ENCODE data around the gene HERC6.
"Not testable (repeated sequence)": the region's sequence is repeated elsewhere in the genome, so short reads cannot be mapped to it uniquely, and the experiment has no call there.

HERC6 gene

DNA sequence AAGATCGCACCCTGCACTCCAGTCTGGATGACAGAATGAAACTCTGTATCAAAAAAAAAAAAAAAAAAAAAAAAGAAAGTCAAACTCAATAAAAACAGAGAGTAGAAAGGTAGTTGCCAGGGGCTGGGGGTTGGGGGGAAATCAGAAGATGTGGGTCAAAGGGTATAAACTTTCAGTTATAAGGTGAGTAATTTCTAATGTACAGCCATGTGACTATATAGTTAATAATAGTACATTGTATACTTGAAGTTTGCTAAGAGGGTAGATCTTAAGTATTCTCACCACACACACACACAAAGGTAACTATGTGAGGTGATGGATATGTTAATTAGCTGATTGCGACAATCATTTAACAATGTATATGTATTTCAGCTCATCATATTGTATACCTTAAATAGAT is 11.5 kb downstream of the HERC6 start:
- DNase-seq (ENCODE audit: low read depth in 2 of 2): no peak

DNA sequence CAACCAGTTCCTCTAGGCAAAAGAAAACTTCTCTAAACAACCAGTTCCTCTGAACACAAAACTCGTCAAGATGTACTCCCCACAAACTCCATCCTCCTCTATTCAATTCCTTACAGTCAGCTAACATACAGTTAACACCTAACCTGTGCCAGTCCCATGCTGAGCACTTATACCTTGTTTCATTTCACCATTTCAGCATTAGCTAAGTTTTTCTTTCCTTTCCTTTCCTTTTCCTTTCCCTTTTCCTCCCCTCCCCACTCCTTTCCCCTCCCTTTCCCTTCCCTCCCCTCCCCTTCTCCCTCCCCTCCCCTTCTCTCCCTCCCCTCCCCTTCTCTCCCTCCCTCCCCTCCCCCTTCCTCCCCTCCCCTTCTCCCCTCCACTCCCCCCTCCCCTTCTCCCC is 13.1 kb downstream of the HERC6 start:
- no peak for DNase-seq (ENCODE audit: low read depth in 2 of 2)

DNA sequence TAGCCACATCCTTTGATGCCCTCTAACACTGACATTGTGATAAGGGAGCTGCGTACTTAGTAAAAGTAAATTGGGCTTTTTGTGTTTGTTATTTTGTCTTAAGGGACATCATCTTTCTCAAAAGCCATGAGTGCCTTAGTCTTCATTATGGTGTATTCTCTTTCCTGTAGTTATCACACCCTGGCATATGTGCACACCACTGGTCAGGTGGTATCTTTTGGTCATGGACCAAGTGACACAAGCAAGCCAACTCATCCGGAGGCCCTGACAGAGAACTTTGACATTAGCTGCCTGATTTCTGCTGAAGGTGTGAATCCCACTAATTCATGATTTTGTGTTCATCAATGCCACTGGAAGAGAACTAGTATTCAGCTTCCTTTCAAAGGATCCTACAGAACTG is 18.0 kb downstream of the HERC6 start:
- DNase-seq (ENCODE audit: low read depth in 2 of 2): no peak

DNA sequence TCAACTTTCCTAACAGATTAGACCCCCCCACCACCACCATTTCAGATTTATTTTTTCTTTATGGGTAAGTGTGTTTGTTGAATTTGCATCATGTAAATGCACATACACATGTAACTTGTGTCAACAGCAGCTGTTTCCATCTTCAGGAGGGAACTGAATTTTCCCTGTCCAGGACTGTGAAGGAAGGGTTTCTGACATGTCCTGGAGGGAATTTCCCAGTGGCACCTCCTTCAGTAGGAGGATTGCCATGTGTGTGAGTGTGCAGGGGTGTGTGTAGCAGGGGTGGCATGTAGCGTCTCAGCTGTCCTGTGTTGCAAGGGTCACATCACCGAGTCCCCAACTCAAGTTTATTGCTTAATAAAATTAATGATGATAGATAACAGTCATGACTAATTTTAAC is 19.7 kb downstream of the HERC6 start:
- DNase-seq (ENCODE audit: low read depth in 2 of 2): no peak

DNA sequence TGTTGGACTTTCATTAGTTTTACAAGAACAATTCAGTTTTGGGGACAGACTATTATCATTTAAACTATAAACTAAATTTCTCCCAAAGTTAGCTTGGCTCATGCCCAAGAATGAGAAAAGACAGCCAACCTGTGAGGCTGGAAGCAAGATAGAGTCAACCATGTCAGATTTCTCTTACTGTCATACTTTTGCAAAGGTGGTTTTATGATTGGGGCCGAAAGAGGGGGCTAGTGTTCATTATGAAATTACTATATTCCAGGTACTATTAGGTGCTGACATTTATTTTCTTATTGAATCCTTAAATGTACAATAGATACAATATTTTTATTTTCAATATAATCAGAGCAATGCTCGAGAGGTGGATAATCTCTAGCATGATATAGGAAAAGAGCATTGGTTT is 30.6 kb downstream of the HERC6 start:
- DNase-seq (ENCODE audit: low read depth in 2 of 2): no peak

DNA sequence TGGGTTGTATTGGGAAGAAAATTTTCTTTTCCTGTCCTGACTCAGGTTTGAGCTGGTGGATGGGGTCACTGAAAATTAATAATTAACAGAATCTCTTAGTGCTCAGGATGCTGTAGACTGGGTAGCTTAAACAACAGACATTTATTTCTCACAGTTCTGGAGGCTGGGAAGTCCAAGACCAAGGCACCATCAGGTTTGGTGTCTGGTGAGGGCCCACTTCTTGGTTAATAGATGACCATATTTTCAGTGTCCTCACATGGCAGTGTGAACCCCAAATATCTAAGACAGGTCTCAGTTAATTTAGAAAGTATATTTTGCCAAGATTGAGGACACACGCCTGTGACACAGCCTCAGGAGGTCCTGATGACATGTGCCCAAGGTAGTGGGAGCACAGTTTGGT is 31.1 kb downstream of the HERC6 start:
- no peak for DNase-seq (ENCODE audit: low read depth in 2 of 2)

DNA sequence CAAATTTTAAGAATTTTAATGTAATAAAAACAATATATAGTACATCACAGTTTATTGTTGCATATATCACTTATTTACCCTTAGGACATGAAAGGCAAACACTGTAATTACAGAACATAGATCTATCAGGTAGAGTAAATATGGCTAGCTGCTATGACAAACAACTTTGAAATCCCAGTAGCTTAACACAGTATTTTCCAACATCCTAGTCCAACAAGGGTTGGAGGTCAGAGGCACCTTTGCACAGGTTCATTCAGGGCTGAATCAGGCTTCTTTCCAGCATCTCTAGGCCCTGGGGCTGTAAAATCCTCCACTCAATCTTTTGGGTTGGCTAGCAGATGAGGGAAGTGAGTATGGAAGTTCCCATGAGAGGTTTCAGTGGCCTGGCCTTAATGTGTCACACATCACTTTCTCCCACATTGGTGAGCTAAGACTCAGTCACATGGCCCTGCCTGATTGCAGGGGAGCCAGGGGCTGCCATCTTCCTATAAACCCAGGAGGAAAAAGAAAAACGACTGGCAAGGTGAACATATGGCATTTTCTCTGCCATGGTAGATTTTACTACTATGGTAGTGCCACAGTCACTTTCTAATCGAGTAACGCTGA is 32.9 kb downstream of the HERC6 start:
- peak in 1 of 2 donors; percentile 9 for DNase-seq (ENCODE audit: low read depth in 2 of 2)

DNA sequence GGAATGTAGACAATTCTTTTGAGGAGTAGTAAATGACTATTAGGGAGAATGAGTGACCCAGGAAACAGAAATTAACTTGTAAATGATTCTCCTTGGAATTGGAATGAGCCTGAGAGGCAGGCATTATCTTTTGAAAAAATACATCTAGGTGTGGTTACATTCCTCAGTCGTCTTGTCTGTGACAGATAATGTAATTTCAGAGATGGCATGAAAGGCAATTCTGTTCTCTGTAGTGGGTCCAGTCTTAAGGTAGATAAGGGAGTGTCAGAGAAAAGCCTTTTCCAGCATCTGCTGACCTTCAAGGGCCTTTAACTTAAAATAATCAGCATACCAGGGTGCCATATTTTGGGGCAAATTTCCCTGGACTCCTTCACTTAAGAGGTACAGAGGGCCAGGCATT is 35.1 kb downstream of the HERC6 start:
- DNase-seq (ENCODE audit: low read depth in 2 of 2): no peak

DNA sequence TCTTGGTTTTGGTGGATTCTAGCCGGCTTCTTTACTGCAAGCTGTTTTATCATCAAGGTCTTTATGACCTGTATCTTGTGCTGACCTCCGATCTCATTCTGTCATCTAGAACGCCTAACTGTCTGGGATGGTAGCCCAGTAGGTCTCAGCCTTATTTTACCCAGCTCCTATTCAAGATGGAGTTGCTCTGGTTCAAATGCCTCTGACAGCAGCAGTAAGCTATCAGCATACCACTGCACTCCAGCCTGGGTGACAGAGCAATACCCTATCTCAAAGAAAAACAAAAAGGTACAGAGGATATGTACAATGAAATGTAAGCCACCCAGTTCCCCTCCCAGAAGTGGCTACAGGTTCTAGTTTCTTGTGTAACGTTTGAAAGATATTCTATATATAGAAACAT is 36.1 kb downstream of the HERC6 start:
- DNase-seq (ENCODE audit: low read depth in 2 of 2): no peak

DNA sequence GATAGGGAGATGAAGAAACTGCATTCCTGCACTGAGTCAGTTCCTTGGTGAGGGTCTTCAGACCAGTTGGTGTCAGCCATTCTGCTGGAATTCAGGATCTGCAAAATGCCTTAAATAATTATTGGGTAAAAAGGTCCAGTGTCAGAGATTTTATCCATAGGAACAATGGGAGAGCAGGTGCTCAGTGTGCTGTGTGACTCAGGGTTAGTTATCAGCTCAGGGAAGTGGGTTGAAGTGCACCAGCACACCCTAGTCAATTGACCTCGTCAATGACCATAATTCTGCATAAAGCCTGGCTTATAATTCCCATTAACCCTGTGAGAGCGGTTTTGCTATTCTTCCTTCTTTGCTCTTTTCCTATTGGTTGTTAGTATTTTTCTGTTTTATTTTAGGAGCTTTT is 37.3 kb downstream of the HERC6 start:
- DNase-seq (ENCODE audit: low read depth in 2 of 2): no peak

DNA sequence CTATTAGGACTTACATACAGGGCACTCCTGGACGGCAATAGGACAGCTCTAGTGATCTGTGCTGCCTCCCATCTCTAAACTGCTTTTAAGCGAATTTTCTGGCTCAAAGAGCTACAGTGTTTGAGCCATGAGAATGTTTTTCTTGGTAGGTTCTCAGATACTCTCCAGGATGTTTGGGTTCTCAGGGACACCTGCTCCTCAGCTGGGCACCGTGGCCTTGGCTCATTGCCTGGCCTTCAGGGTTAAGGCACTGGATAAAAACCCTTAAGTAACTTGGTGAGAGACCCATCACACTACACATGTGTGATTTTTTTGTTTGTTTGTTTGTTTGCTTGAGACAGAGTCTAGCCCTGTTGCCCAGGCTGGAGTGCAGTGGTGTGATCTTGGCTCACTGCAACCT is 39.8 kb downstream of the HERC6 start:
- no peak for DNase-seq (ENCODE audit: low read depth in 2 of 2)

DNA sequence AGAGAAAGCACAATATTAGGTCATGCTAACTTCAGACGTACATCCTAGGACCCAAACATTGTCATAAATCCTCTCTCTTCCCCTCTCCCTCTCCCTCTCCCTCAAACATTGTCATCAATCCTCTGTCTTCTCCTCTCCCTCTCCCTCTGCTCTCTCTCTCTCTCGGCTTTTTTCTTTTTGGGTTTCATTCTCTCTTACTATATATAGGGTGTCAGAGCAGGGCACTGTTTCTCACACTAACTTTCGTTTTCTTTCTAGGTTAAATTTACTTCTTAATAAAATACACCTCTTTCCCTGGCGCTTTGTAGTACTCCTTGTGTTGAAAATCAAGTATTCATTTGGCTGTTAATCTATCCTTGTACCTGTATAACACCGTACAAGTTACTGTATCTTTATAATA is 41.2 kb downstream of the HERC6 start:
- no peak for DNase-seq (ENCODE audit: low read depth in 2 of 2)

DNA sequence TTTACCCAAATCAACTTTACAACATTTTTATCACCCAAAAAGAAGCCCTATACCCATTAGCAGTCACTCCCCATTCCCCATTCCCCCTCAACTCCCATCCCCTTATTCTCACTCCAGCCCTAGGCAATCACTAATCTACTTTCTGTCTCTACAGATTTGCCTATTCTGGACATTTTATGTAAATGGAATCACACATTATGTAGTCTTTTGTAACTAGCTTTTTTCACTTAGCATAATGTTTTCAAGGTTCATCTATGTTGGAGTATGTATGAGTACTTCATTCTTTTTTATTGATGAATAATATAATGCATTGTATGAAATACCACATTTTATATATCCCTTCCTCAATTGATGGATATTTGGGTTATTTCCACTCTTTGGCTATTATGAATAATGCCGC is 42.2 kb downstream of the HERC6 start:
- DNase-seq (ENCODE audit: low read depth in 2 of 2): no peak

DNA sequence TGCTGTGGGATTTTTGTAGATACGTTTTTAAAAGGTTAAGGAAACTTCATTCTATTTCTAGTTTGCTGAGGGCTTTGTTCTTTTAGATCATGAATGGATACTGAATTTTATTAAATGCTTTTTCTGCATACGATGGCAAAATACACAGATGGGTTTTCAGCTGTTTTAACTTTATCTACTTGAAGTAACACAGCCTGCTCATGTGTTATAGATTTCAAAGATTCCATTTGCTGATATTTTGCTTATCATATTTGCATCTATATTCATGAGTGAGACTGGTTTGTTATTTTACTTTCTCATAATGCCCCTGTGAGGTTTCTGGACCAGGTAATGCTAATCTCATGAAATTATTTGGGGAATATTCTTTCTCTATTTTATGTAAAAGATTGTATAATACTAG is 43.8 kb downstream of the HERC6 start:
- no peak for DNase-seq (ENCODE audit: low read depth in 2 of 2)

DNA sequence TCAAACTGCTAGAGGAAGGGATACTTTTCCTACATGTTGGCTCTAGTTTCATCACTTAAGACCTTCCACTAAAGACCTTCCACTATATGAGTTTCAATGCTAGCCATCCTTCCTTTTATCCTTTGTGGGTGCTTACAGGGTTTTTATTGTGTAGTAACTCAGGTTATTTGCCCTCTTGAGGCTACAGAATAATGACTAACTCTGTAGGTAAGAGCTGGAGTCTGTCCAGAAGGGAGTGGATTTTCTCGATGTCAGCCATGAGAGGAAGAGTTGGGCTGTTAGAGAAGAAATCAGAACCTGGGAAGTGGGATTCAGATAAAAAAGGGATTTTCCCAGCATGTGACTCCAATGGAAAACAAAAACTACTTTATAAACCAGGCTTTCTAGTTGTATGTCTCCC is 50.7 kb downstream of the HERC6 start:
- no peak for DNase-seq (ENCODE audit: low read depth in 2 of 2)

DNA sequence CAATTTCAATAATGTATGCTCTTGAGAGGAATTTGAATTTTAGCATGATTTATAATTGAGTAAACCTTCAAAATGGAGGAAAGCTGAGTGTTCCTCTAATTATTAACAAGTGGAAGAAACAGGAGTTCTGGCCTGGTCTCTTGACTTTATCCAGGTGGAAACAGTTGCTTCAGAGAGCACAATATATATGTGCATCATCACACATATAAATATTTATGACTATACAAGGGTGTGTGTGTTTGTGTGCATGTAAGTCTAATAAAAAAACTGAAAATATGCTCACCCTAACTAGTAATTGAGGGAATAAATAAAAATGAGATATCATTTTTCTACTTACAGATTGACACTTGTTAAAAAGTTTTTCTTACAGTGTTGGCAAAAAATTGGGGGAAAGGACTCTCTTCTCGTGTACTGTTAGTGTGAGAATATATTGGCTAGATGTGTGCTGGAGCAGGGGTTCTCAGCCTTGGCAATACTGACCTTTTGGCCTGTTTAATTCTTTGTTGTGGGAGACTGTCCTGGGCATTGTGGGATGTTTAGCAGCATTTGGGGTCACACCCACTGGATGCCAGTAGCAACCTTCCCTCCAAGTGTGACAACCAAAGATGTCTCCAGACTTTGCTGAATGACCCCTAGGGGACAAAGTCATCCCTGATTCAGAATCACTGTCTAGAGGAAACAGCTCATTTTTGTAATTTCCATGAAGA is 57.5 kb downstream of the HERC6 start:
- DNase-seq (ENCODE audit: low read depth in 2 of 2): no peak

DNA sequence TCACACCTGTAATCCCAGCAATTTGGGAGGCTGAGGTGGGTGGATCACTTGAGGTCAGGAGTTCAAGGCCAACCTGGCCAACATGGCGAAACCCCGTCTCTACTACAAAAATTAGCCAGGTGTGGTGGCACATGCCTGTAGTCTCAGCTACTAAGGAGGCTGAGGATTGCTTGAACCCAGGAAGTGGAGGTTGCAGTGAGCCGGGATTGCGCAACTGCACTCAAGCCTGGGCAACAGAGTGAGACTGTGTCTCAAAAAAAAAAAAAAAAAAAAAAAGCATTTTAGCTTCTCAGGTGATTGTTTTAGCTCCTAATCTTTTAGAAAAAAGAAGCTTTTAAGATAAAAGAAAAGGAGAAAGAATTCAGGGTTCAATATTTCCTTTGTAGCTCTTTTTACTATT is 59.2 kb downstream of the HERC6 start:
- DNase-seq (ENCODE audit: low read depth in 2 of 2): not testable (repeated sequence)

DNA sequence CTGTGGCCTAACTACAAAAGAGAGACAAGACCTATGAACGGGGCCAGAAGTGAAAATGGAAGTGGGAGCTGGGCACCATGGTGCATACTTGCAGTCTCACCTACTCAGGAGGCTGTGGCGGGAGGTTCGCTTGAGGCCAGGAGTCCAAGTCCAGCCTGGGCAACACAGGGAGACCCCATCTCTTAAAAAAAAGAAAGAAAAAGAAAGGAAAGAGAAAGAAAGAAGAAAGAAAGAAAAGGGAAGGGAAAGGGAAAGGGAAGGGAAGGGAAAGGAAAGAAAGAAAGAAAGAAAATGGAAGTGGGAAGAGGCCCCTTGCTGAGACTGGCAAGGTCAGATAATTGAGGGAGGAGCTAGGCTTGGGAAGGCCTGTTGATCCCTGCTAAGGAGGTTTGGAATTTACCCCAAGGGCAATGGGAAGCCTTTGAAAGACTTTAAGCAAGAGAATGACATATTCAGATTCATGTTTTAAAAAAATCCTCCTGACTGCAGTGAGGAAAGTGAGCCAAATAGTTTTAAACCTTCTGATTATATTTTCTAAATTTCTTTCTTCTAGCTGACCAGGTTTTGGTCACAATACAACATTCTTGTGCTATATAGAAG is 60.6 kb downstream of the HERC6 start:
- DNase-seq (ENCODE audit: low read depth in 2 of 2): no peak

DNA sequence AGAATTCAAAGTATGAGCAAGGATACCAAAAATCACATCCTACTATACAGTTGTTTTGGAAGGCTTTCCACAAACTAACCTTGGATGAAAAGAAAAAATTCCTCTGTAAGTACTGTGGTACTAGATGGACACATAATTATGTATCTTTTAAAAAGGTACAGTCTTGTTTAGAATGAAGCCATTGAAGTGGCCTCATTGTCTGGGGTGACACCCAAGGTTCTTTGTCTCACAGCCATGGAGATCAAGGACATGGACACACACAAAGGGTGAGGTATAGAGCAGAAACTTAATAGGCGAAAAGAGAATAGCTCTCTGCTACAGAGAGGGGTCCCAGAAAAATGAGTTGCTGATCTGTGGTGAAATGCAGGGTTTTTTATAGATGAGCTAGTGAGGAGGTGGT is 61.5 kb downstream of the HERC6 start:
- DNase-seq (ENCODE audit: low read depth in 2 of 2): no peak

DNA sequence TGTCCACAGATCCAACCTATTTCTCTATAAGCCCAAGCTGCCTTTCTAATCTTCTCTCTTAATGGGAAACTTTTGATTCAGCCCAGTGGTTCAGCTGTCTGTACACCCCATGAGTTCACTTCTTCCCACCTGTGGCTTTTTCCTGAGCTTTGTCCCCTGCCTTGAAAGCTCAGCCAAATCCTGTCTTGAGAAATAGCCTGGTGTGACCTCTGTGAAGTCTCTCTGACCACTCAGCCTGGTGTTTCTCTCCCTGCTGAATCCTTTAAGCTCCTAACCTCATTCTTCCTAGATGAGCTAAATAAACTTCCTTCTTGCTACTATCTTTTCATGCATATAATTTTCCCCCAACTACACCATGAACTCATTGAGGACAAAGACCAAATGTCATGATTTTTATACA is 63.0 kb downstream of the HERC6 start:
- DNase-seq (ENCODE audit: low read depth in 2 of 2): no peak

DNA sequence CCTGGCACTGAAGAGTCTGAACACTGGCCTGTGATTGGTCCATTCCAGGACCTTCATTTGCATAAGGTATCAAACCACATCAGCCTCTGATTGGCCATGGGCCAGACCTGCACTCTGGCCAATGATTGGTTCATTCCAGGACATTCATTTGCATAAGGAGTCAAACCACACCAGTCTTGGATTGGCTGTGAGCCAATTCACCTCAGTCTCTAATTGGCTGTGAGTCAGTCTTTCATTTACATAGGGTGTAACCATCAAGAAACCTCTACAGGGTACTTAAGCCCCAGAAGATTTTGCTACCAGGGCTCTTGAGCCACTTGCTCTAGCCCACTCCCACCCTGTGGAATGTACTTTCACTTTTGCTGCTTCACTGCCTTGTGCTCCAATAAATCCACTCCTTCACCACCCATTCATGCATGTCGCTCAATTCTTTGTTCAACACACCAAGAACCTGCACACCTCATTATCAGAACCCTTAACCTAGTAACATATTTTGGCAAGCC is 64.1 kb downstream of the HERC6 start:
- DNase-seq (ENCODE audit: low read depth in 2 of 2): no peak

DNA sequence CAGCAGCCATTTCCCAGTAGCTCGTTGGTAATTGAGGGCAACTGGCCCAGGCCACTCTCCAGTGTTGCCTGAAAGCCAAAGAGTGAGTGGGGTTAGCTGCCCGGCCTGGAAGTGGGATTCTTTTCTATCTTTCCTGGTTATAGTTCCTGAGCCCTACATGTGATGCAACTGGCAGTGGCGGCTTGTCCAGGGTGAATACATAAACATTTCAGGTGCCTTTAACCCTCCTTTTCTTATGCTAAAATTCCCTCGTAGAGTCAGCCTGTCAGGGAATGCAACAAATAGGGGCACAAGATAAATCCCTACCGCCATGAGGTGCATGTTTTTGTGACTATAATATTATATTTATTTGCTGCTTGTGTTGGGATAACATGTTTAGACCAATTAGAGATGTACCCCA is 64.8 kb downstream of the HERC6 start:
- DNase-seq (ENCODE audit: low read depth in 2 of 2): no peak

DNA sequence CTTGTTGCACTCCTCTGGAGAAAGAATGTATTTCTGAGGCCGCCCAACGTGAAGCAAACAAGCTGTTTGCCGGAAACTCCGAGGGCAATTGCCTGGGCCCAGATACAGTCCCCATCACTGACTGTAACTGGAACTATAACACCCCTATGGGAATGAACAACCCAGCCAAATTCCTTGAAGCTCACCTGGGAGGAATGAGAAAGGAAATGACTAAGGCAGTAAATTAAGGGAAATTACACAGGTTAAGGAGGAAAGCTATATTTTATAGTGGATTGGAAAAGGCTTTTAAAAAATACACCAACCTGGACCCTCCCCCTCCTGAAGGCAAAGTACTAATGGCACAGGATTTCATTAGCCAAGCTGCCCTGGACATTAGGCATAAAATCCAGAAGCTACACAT is 66.6 kb downstream of the HERC6 start:
- DNase-seq (ENCODE audit: low read depth in 2 of 2): no peak

All from stimulated activated CD4-positive, alpha-beta T cell treated with anti-CD3 and anti-CD28 coated beads, Interleukin-4, amount 100 ng/mL, for 48 hours (primary cell).